ENCODE data around the gene SERPINB12.

Gene SERPINB12

DNA sequence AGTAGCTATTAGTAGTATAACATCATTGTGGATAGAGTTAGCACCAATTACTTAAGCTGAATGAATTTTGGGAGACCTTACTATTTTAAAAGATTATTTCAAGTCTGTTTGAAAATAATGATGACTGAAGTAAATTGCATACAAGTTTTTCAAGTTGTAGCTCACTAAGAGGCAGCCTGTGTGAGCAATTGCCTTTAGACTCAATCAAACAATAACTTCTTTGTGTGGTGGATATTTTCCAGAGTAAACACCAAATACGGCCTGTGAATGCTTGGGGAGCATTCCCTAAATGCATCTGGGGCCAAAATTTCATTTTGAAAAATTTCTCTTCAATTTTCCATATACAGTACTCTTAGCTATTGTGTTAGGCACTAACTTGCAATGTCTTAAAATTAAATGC, 7.9 kb downstream of the SERPINB12 start:
- DNase-seq (ENCODE audit: low read depth), result no peak

DNA sequence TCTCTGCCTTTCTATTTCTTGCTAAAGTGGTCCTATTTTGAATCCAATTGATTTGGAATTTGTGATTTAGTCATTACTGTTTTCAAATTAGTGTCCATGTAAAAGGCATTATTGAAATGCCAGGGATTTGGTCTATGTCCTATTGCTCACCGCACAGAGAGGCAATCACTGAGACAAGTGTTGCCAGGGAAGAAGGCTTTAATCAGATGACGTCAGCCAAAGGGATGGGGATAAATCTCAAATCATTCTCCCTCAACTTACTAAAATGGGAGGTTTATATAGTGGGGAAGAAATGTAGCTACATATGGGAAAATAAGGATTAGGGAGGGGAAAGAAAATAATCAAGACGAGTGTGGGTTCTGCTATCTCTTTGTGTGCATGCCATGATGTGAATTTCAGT, 9.6 kb downstream of the SERPINB12 start:
- no peak for DNase-seq (ENCODE audit: low read depth)

GRCh38 chr18:63552581-63552980, 10.4 kb downstream of the SERPINB12 start:
- DNase-seq (ENCODE audit: low read depth), result no peak

DNA sequence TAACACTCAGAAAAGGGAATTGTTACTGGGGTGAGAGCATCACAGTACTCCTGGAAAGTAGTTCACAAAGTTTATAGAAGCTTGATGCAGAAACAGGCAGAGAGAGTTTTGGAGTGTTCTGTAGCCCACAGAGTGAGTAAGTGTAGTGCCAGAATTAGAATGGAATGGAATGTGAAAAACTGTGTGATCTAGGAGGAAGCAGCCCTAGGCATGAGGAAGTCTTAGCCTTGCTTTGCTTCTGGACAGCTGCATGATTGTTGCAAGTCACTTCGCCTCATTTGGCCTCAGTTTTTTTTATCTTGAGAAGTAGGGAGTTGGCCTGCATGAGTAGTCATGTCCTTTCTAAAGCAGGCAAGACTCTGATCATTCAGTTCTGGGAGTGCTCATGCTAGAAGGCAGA, 10.9 kb downstream of the SERPINB12 start:
- DNase-seq (ENCODE audit: low read depth), result peak; percentile 94

DNA sequence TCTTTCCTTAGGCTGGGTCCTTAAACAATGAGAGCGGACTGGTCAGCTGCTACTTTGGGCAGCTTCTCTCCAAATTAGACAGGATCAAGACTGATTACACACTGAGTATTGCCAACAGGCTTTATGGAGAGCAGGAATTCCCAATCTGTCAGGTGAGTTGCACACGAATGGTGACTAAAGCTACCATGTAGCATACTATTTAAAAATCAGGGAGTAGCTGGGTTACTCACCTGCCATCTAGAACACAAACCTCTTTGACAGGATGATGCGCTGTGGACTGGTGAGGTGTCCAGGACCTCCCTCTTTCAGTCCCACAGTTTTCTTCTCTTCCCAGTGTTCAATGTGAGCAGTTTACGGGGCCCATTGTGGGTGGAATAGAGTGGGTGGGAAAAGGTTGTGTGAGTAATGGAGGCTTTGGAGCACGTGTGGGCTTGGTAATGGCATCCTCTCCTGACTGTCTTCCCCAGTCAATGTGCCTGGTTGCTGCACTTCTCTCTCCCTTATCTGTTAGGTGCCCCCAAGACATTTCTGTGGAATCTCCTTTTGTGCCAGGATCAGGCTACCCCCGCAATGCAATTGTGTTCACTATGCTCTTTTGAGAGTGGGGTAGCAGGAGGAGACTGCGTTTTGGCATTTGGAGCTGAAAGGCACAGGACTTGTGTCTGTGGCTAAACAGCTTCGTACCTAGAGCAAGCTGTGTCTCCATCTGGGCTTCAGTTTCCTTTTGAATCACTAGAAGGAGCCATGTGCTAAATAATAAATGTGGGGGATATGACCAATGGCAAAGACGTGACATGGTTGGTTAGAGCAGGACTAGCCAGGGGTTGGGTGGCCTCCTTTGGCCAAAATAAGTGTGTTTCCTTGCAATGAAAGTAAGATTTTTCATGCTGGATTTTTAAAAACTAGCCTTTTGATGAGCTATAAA, 17.7 kb downstream of the SERPINB12 start:
- DNase-seq (ENCODE audit: low read depth), result no peak

- no peak for DNase-seq (ENCODE audit: low read depth)
These were observed 20.1 kb downstream of the SERPINB12 start for GRCh38 chr18:63562284-63562683.

- DNase-seq (ENCODE audit: low read depth), result no peak
These were observed 21.9 kb downstream of the SERPINB12 start for GRCh38 chr18:63564021-63564420.

DNA sequence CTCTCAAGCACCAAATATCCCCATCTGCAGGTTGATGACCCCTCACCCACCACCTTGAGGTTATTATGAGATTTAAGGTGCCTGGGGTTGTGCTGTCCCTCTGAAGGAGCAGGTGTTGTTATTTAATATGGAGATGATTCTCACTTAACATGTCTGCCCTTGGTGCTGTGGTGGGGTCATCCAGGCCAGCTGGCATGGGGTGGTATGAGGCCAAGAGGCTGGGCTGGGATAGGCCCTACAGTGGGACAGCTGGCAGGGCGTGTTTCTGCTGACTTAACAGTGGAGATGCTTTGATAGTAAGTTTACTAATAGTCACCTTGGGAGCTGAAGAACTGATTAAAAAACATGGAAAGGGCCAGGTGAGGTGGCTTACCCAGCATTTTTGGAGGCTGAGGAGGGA, 22.4 kb downstream of the SERPINB12 start:
- DNase-seq (ENCODE audit: low read depth), result no peak

- no peak for DNase-seq (ENCODE audit: low read depth)
These were observed 25.1 kb downstream of the SERPINB12 start for GRCh38 chr18:63567276-63567675.

DNA sequence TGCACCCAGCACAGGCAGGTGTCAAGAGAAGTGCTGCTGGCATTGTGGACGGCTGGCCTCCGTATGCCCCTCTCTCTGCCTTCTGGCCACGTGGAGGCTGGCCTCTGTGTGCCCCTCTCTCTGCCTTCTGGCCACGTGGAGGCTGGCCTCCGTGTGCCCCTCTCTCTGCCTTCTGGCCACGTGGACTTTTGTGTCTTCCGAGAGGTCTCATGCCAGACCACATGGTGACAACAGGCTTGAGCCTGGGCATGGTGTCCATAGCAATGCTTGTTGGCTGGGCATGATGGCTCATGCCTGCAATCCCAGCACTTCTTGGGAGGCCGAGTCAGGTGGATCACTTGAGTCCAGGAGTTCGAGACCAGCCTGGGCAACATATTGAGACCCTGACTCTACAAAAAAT, 25.7 kb downstream of the SERPINB12 start:
- DNase-seq (ENCODE audit: low read depth), result no peak

DNA sequence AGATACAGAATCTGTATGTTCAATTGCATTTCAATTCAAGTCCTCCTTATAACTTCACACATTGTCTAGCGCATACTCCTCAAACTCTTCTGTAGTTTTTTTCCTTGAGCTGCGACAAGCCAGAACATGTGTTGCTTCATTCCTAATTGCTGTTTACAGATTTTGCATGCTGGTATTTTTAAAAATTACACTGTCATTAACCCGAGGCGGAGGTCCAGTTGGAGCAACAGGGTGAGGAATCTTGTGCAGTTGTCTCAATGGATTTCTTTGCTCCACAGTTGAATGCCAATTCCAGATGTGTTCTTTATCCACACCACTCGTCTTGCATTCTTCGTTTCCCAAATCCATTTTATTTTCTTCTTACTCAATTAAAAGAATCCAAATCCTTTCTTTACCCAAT, 28.6 kb downstream of the SERPINB12 start:
- DNase-seq (ENCODE audit: low read depth), result no peak

- no peak for DNase-seq (ENCODE audit: low read depth)
These were observed 33.5 kb downstream of the SERPINB12 start for GRCh38 chr18:63575681-63576080.

- DNase-seq (ENCODE audit: low read depth), result no peak
These were observed 36.3 kb downstream of the SERPINB12 start for GRCh38 chr18:63578357-63578958.

GRCh38 chr18:63579616-63580015, 37.4 kb downstream of the SERPINB12 start:
- DNase-seq (ENCODE audit: low read depth), result no peak

DNA sequence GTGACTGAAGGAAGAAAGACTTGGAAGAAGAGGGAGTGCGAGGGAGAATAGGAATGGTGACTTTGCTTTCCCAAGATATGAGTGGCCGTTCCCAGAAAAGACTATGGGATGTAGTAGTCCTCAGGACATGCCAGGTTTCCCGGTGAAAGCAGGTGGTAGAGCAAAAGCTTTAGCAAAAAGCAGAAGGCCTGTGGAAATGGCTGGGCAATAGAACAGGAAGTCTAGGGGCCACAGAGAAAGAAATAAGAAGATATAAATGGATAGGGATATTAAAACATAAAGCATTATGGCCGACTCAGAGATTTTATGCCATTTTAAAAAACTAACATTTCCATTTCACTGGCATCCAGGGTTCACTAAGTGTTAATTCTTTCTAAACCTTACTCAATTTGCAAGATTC, 43.8 kb downstream of the SERPINB12 start:
- no peak for DNase-seq (ENCODE audit: low read depth)

GRCh38 chr18:63586431-63586830, 44.3 kb downstream of the SERPINB12 start:
- no peak for DNase-seq (ENCODE audit: low read depth)

DNA sequence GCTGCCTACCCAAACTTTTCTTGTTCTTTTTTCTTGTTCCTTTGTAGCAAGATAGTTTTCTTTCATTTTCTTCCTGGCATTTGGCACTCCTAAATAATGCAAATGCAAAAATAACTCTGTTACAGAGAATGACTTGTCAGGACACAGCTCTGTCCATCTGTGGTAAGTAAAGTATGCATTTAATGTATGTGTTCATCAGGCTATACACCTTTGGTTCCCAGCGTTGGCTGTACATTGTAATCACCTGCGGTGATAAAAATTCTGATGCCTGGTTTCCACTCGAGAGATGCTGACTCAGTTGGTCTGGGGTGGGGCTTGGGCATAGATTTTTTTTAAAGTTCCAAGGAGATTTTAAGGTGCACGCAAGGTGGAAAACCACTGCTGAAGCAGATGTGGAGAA, 44.8 kb downstream of the SERPINB12 start, which contains the start of gene SERPINB13:
SERPINB13 (plus strand) TSS at position 378 of the 400 bp plus-strand sequence. CDS start 1,325 bp downstream, outside the sequence.
- no peak for DNase-seq (ENCODE audit: low read depth)

DNA sequence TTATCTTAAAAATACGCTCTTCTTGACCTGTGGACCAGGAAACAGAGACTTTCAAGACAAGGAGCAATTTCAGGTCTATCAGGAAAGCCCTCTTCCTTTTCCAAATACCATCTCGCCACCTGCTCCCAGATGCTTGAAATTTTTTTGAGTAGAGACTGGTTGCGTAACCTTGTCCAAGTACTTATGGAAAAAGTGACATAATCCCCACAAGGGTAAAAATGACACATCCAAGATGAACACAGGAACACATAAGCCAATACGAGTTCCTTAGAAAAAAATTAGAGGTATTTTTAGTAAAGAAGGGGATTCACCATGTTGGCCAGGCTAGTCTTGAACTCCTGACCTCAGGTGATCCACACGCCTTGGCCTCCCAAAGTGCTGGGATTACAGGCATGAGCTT, 46.7 kb downstream of the SERPINB12 start:
- no peak for DNase-seq (ENCODE audit: low read depth)

GRCh38 chr18:63590373-63590772, 48.2 kb downstream of the SERPINB12 start:
- no peak for DNase-seq (ENCODE audit: low read depth)

- no peak for DNase-seq (ENCODE audit: low read depth)
These were observed 49.0 kb downstream of the SERPINB12 start for GRCh38 chr18:63590966-63591695.

- no peak for DNase-seq (ENCODE audit: low read depth)
These were observed 49.6 kb downstream of the SERPINB12 start for GRCh38 chr18:63591725-63592124.

- no peak for DNase-seq (ENCODE audit: low read depth)
These were observed 50.3 kb downstream of the SERPINB12 start for GRCh38 chr18:63592471-63592870.

- DNase-seq (ENCODE audit: low read depth), result no peak
These were observed 54.8 kb downstream of the SERPINB12 start for GRCh38 chr18:63596964-63597363.

All from GM04503 (cell line).